AML-193 (cell line): ENCODE measurements around the gene TTBK1.

Experiments used
- DNase-seq, 2 experiments: peaks; one replicate each; lab custom pipeline; 2025; lab: John Stamatoyannopoulos, UW

The TTBK1 gene

GRCh38 chr6:43255408-43256054, 12.2 kb downstream of the TTBK1 start:
- DNase-seq = no peak

- no peak for DNase-seq
Measured at GRCh38 chr6:43256670-43257366, 13.5 kb downstream of the TTBK1 start.

- no peak for DNase-seq
Measured at GRCh38 chr6:43257367-43258145, 14.3 kb downstream of the TTBK1 start.

GRCh38 chr6:43258180-43258579, 14.9 kb downstream of the TTBK1 start:
- no peak for DNase-seq

DNA sequence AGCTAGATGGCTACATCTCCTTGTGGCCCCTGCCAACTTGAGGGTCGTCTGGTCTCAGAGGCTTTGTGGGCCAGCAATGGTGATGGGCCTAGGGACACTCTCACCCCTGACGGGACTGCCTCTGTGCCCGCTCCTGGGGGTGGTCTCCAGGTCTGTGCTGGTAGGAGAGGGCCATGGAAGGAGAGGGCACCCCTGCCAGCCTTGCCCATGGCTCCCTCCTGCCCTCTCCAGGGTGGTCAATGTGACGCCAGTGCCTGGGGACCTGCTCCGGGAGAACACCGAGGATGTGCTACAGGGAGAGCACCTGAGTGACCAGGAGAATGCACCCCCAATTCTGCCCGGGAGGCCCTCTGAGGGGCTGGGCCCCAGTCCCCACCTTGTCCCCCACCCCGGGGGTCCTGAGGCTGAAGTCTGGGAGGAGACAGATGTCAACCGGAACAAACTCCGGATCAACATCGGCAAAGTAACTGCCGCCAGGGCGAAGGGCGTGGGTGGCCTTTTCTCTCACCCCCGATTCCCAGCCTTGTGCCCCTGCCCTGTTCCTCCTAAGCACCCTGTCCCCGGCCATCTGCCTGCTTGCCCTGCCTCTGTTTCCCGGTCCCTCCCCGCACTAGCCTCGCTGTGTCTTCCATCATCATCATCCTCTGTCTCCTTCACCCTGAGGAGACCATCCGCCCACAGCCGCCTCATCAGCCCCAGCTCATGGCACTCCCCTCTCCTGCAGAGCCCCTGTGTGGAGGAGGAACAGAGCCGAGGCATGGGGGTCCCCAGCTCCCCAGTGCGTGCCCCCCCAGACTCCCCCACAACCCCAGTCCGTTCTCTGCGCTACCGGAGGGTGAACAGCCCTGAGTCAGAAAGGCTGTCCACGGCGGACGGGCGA, 15.8 kb downstream of the TTBK1 start:
- DNase-seq = no peak

GRCh38 chr6:43260791-43261190, 17.5 kb downstream of the TTBK1 start:
- no peak for DNase-seq

DNA sequence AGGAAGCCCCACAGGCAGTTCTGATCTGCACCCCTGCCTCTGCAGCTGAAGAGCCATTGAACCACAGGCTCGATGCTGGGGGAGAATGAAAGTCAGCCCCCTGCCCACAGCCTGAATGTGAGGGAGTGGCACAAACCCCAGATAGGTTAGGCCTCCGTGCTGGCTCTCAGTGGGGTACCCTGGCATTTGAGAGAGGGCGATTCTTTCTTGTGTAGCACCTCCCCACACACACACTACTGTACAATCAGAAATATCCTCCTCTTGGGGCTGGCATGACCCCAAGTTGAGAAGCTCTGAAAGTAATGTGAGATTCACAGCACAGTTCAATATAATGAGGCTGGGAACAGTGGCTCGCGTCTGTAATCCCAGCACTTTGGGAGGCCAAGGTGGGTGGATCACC, 17.9 kb downstream of the TTBK1 start:
- DNase-seq = no peak

- no peak for DNase-seq
Measured at GRCh38 chr6:43262000-43262779, 18.9 kb downstream of the TTBK1 start.

- DNase-seq = no peak
Measured at GRCh38 chr6:43262780-43263313, 19.6 kb downstream of the TTBK1 start.

- peak; percentile 84 to 86 for DNase-seq
Measured at GRCh38 chr6:43263314-43264178, 20.3 kb downstream of the TTBK1 start.

GRCh38 chr6:43264599-43265145, 21.4 kb downstream of the TTBK1 start:
- no peak for DNase-seq

DNA sequence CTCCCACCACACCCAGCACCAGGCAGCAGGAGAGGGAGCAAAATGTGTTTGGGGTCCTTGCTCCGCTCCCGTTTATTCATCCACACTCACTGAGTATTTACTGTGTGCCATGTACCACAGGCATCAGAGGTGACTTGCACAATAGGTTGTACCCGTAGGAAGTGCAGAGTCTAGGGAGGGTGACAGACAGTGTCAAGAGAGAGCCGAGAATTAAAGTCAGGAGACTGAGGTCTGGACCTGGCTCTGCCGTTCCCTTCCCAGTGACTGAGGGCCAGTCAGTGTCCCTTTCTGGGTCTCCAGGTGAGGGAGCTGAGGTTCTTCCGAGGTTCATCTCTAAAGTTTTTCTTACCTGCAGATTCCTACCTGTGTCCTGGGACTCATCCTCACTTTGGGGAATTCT, 22.3 kb downstream of the TTBK1 start:
- DNase-seq = no peak

DNA sequence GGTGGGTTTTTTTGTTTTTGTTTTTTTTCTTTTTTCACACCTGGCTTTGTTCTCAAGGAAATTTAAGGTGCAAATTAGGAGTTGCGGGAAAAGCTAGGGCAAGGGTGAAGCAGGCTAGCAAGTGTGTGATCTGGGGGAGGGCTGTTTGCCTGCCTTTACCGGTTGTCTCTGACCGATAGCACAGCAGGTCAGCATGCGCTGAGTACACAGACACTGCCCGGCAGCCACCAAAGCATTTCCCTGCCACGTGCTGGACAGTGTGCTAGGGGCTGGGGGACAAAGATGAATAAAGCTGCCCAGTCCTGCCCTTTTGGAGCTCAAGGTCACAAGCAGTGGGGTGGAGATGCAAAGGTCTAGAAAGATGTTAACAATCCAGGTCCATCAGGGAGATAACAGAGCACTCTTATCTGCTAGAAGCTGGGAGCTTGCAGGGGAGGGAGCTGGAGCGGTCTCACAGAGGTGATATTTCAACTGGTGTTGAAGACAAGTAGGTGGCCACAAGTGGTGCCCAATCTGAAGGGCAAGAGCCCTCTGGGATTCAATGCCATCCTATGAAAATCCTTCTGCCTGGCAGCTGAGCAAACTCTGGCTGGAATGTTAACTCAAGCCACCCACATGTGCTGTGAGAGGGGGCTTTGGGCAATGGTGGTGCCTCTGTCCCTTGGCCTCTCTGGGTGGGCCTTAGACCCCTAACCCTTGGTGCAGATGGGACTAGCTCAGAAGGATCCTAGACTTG, 24.5 kb downstream of the TTBK1 start:
- DNase-seq = no peak

DNA sequence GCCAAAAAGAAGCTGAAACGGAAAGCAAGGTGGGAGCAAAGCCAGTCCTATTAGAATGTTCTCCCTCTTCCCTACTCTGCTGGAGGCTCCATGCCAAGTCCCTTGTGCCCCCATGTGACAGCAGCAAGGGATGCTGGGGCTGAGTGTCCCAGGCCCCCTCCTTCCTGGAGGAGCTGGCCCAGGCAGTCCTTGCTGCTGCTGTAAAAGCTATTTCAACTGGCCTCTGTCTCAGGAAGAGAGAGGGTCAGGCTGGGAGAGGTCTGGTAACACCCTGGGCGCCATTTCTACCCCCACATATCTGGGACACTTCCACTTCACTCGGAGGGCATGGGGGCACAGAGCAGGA, 25.0 kb downstream of the TTBK1 start:
- no peak for DNase-seq

DNA sequence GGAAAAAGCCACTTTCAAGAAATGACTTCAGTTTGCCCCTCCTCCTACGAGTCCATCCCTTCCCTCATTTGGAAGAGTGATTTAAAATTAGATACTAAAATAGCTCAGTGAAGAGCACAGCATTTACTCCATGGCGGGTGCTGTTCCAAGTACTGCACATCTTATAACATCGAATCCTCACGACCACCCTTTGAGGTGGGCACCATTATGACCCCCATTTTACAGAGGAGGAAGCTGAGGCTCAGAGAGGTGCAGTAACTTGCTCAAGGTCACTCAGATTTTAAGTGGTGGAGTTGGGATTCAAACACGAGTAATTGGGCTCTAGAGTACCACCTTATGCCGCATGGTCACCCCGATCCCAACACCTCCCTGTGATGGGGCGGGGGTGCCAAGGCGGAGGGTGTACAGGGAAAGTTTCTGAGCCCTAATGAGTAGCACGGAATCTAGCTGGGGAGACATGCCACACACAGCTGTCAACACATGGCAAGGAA, 25.5 kb downstream of the TTBK1 start:
- no peak for DNase-seq

- no peak for DNase-seq
Measured at GRCh38 chr6:43269273-43270007, 26.2 kb downstream of the TTBK1 start.

- no peak for DNase-seq
Measured at GRCh38 chr6:43271103-43271815, 28.0 kb downstream of the TTBK1 start.

DNA sequence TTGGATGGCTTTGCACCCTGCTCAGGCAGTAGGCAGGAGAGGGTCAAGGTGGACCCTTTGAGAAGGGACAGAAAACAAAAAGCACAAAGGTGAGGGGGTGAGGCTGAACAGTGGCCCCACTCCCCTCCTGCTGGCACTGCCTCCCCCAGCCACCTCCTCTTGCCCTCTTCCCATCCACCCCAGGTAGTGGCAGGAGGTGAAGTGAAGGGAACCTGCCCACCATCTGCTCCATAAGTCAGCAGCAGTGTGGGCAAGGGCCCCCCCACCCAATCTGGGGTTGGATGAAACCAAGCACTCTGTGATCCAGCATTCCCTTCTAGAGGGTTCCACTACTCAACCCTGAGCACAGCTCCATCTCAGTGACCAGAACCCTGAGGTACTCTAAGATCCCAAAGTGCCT, 28.7 kb downstream of the TTBK1 start:
- no peak for DNase-seq
